NB4 (cell line): ENCODE results near the gene RPS28.

Experiments used
- DNase-seq: peaks from one replicate; pipeline ENCODE4 v3.0.0; 2010; ENCODE audit warnings: low read depth
- H3K4me3 ChIP-seq: one replicate; pipeline ENCODE4 v1.5.1; 2011; ENCODE audit warnings: mild to moderate bottlenecking, low read depth, low read length, moderate library complexity
- MYC ChIP-seq: IDR thresholded peaks from 2 replicates; pipeline ENCODE4 v1.6.1; 2011; ENCODE audit warnings: low read depth, low read length
- POLR2A ChIP-seq: IDR thresholded peaks from 2 replicates; pipeline ENCODE4 v1.6.1; 2011; ENCODE audit warnings: mild to moderate bottlenecking; ENCODE audit not compliant: insufficient read length; ENCODE audit errors: extremely low read depth
- TF ChIP-seq, protein P1 (sequence below): IDR thresholded peaks from one replicate; pipeline ENCODE4 v1.5.1; 2012; ENCODE audit warnings: low read depth, low read length
- TF ChIP-seq, protein P2 (sequence below): IDR thresholded peaks from 2 replicates; pipeline ENCODE4 v1.6.1; 2011; ENCODE audit warnings: low read depth, low read length

RPS28 gene

DNA sequence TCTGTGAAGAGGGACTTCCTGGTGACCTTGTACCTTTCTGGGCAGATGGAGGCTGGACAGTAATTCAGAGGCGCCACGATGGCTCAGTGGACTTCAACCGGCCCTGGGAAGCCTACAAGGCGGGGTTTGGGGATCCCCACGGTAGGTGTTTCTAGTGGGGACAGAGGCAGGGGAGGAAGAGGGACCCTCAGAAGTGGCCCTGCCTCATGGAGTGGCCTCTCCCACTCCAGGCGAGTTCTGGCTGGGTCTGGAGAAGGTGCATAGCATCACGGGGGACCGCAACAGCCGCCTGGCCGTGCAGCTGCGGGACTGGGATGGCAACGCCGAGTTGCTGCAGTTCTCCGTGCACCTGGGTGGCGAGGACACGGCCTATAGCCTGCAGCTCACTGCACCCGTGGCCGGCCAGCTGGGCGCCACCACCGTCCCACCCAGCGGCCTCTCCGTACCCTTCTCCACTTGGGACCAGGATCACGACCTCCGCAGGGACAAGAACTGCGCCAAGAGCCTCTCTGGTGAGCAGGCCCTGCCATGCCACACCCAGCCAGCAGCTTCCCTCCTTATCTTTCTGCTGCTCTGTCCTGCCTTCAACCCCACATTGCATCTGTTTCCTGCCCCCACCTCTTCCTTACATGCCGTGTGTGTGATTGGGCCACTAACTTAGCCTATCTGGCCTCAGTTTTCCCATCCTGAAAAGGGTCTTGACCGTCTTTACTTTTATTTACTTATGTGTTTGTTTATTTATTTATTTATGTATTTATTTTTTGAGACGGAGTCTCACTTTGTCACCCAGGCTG lies 49.9 kb downstream of the RPS28 start:
- H3K4me3 ChIP-seq, result no peak overlapping the region
- TF ChIP-seq, protein P1, sequence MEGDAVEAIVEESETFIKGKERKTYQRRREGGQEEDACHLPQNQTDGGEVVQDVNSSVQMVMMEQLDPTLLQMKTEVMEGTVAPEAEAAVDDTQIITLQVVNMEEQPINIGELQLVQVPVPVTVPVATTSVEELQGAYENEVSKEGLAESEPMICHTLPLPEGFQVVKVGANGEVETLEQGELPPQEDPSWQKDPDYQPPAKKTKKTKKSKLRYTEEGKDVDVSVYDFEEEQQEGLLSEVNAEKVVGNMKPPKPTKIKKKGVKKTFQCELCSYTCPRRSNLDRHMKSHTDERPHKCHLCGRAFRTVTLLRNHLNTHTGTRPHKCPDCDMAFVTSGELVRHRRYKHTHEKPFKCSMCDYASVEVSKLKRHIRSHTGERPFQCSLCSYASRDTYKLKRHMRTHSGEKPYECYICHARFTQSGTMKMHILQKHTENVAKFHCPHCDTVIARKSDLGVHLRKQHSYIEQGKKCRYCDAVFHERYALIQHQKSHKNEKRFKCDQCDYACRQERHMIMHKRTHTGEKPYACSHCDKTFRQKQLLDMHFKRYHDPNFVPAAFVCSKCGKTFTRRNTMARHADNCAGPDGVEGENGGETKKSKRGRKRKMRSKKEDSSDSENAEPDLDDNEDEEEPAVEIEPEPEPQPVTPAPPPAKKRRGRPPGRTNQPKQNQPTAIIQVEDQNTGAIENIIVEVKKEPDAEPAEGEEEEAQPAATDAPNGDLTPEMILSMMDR, result no peak
- no peak for TF ChIP-seq POLR2A
- TF ChIP-seq MYC, result no peak
- TF ChIP-seq, protein P2, sequence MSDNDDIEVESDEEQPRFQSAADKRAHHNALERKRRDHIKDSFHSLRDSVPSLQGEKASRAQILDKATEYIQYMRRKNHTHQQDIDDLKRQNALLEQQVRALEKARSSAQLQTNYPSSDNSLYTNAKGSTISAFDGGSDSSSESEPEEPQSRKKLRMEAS, result no peak
- DNase-seq, result no peak
